Measurements from ENCODE around the gene AKAP5.

AKAP5 gene

GRCh38 chr14:64509036-64509435 is 43.7 kb downstream of the AKAP5 start:
- no peak overlapping the region for H2AFZ ChIP-seq (ENCODE audit: insufficient read depth, low read length, poor library complexity)
- H2BK5ac ChIP-seq (ENCODE audit: low read depth, low read length, poor library complexity), result no peak overlapping the region
- peak overlapping the region; percentile 20 for H3K4me2 ChIP-seq (ENCODE audit: low read length)
- no peak overlapping the region for H3K4me3 ChIP-seq (ENCODE audit: low read depth, low read length)
- peaks cover 32% of the 10 kb centered on the region for H3K79me2 ChIP-seq (ENCODE audit: control insufficient read depth, insufficient read depth, low read length, poor library complexity)
- H3K27me3 ChIP-seq (ENCODE audit: insufficient read depth, low read length), result no peaks in the 10 kb centered on the region
- no CpG with 5 or more reads among the region's 8 CpGs for WGBS (ENCODE audit: extremely low coverage, insufficient coverage, insufficient read length)
- H4K12ac ChIP-seq (ENCODE audit: low read depth, low read length), result no peak overlapping the region
- H3K36me3 ChIP-seq (ENCODE audit: control insufficient read depth in 1 of 2, insufficient read depth in 2 of 2, low read length in 2 of 2), result peaks cover 0 to 4% of the 10 kb centered on the region in 2 experiments
- H4K8ac ChIP-seq (ENCODE audit: low read depth, low read length), result peak overlapping the region; percentile 29
- H3K4me1 ChIP-seq (ENCODE audit: control insufficient read depth in 1 of 2, insufficient read depth in 2 of 2, low read length in 2 of 2), result peaks cover 6 to 9% of the 10 kb centered on the region in 2 experiments
- no peak overlapping the region for H3K23ac ChIP-seq (ENCODE audit: low read length)
- H3K9me3 ChIP-seq (ENCODE audit: insufficient read depth, low read depth, low read length), result no peaks in the 10 kb centered on the region
- H3K18ac ChIP-seq (ENCODE audit: low read length), result peak overlapping the region; percentile 57
- peak overlapping the region; percentile 25 for H3K14ac ChIP-seq (ENCODE audit: low read length)
- H2AK5ac ChIP-seq (ENCODE audit: low read length), result peak overlapping the region; percentile 23
- H3K4ac ChIP-seq (ENCODE audit: low read depth, low read length), result peak overlapping the region; percentile 74
- peak; percentile 15 to 59 for DNase-seq
- no peak overlapping the region for H3K9ac ChIP-seq (ENCODE audit: low read length)
- peak overlapping the region; percentile 46 for H2BK120ac ChIP-seq (ENCODE audit: insufficient read depth, low read length, poor library complexity)
- peaks cover 18% of the 10 kb centered on the region for H3K79me1 ChIP-seq (ENCODE audit: low read length)
- H2BK12ac ChIP-seq (ENCODE audit: low read length), result no peak overlapping the region
- no peak overlapping the region for H4K91ac ChIP-seq (ENCODE audit: low read depth, low read length)
- H3K27ac ChIP-seq (ENCODE audit: low read depth, low read length), result peak overlapping the region; percentile 10

- Histone ChIP-seq H2AFZ (ENCODE audit: insufficient read depth, low read length, poor library complexity) (no peak overlapping the region), H3K18ac (ENCODE audit: low read length) (no peak overlapping the region), H2BK12ac (ENCODE audit: low read length) (no peak overlapping the region), H3K9ac (ENCODE audit: low read length) (no peak overlapping the region), H3K36me3 (ENCODE audit: control insufficient read depth in 1 of 2, insufficient read depth in 2 of 2, low read length in 2 of 2) (peaks cover 0 to 4% of the 10 kb centered on the region in 2 experiments), H3K27me3 (ENCODE audit: insufficient read depth, low read length) (no peaks in the 10 kb centered on the region), H3K9me3 (ENCODE audit: insufficient read depth, low read depth, low read length) (no peaks in the 10 kb centered on the region), H2BK5ac (ENCODE audit: low read depth, low read length, poor library complexity) (no peak overlapping the region), H4K12ac (ENCODE audit: low read depth, low read length) (no peak overlapping the region), H3K14ac (ENCODE audit: low read length) (no peak overlapping the region), H3K4me1 (ENCODE audit: control insufficient read depth in 1 of 2, insufficient read depth in 2 of 2, low read length in 2 of 2) (peaks cover 6 to 9% of the 10 kb centered on the region in 2 experiments), H2BK120ac (ENCODE audit: insufficient read depth, low read length, poor library complexity) (no peak overlapping the region), H3K79me1 (ENCODE audit: low read length) (peaks cover 2% of the 10 kb centered on the region), H3K4ac (ENCODE audit: low read depth, low read length) (peak overlapping the region; percentile 98), H3K4me3 (ENCODE audit: low read depth, low read length) (no peak overlapping the region), H3K4me2 (ENCODE audit: low read length) (no peak overlapping the region), H3K79me2 (ENCODE audit: control insufficient read depth, insufficient read depth, low read length, poor library complexity) (peaks cover 20% of the 10 kb centered on the region), H2AK5ac (ENCODE audit: low read length) (no peak overlapping the region), H3K23ac (ENCODE audit: low read length) (no peak overlapping the region), H4K8ac (ENCODE audit: low read depth, low read length) (no peak overlapping the region), H4K91ac (ENCODE audit: low read depth, low read length) (no peak overlapping the region), H3K27ac (ENCODE audit: low read depth, low read length) (no peak overlapping the region)
- WGBS (ENCODE audit: extremely low coverage, insufficient coverage, insufficient read length), result no CpG with 5 or more reads among the region's 4 CpGs
- DNase-seq, result peak; percentile 63 to 89
These were observed 45.7 kb downstream of the AKAP5 start for GRCh38 chr14:64510825-64511671.

- Histone ChIP-seq H2AK5ac (ENCODE audit: low read length) (no peak overlapping the region), H3K9me3 (ENCODE audit: insufficient read depth, low read depth, low read length) (no peaks in the 10 kb centered on the region), H2BK120ac (ENCODE audit: insufficient read depth, low read length, poor library complexity) (no peak overlapping the region), H3K79me2 (ENCODE audit: control insufficient read depth, insufficient read depth, low read length, poor library complexity) (peaks cover 21% of the 10 kb centered on the region), H3K14ac (ENCODE audit: low read length) (no peak overlapping the region), H4K8ac (ENCODE audit: low read depth, low read length) (no peak overlapping the region), H3K27ac (ENCODE audit: low read depth, low read length) (no peak overlapping the region), H3K27me3 (ENCODE audit: insufficient read depth, low read length) (no peaks in the 10 kb centered on the region), H3K18ac (ENCODE audit: low read length) (no peak overlapping the region), H3K4me3 (ENCODE audit: low read depth, low read length) (no peak overlapping the region), H4K12ac (ENCODE audit: low read depth, low read length) (no peak overlapping the region), H3K9ac (ENCODE audit: low read length) (no peak overlapping the region), H4K91ac (ENCODE audit: low read depth, low read length) (no peak overlapping the region), H2AFZ (ENCODE audit: insufficient read depth, low read length, poor library complexity) (no peak overlapping the region), H3K4ac (ENCODE audit: low read depth, low read length) (no peak overlapping the region), H3K79me1 (ENCODE audit: low read length) (peaks cover 2% of the 10 kb centered on the region), H2BK12ac (ENCODE audit: low read length) (no peak overlapping the region), H3K4me2 (ENCODE audit: low read length) (no peak overlapping the region), H3K23ac (ENCODE audit: low read length) (no peak overlapping the region), H3K36me3 (ENCODE audit: control insufficient read depth in 1 of 2, insufficient read depth in 2 of 2, low read length in 2 of 2) (peaks cover 0 to 4% of the 10 kb centered on the region in 2 experiments), H2BK5ac (ENCODE audit: low read depth, low read length, poor library complexity) (no peak overlapping the region), H3K4me1 (ENCODE audit: control insufficient read depth in 1 of 2, insufficient read depth in 2 of 2, low read length in 2 of 2) (peaks cover 4 to 5% of the 10 kb centered on the region in 2 experiments)
- WGBS (ENCODE audit: extremely low coverage, insufficient coverage, insufficient read length), result 100% methylated on average over 1 of the region's 2 CpGs
- DNase-seq, result no peak
These were observed 48.0 kb downstream of the AKAP5 start for GRCh38 chr14:64513271-64513670.

GRCh38 chr14:64515053-64515452 is 49.8 kb downstream of the AKAP5 start:
- no peak overlapping the region for H3K4me3 ChIP-seq (ENCODE audit: low read depth, low read length)
- no peak overlapping the region for H3K4ac ChIP-seq (ENCODE audit: low read depth, low read length)
- H3K4me2 ChIP-seq (ENCODE audit: low read length), result no peak overlapping the region
- no peak overlapping the region for H3K27ac ChIP-seq (ENCODE audit: low read depth, low read length)
- H3K79me1 ChIP-seq (ENCODE audit: low read length), result no peaks in the 10 kb centered on the region
- no peak overlapping the region for H3K23ac ChIP-seq (ENCODE audit: low read length)
- no peak overlapping the region for H3K9ac ChIP-seq (ENCODE audit: low read length)
- H2AFZ ChIP-seq (ENCODE audit: insufficient read depth, low read length, poor library complexity), result no peak overlapping the region
- no peak overlapping the region for H2BK12ac ChIP-seq (ENCODE audit: low read length)
- H3K36me3 ChIP-seq (ENCODE audit: control insufficient read depth in 1 of 2, insufficient read depth in 2 of 2, low read length in 2 of 2), result peaks cover 2 to 4% of the 10 kb centered on the region in 2 experiments
- no peak overlapping the region for H4K91ac ChIP-seq (ENCODE audit: low read depth, low read length)
- no peak overlapping the region for H3K18ac ChIP-seq (ENCODE audit: low read length)
- no peak overlapping the region for H3K14ac ChIP-seq (ENCODE audit: low read length)
- no peaks in the 10 kb centered on the region for H3K27me3 ChIP-seq (ENCODE audit: insufficient read depth, low read length)
- no peak overlapping the region for H2AK5ac ChIP-seq (ENCODE audit: low read length)
- H2BK5ac ChIP-seq (ENCODE audit: low read depth, low read length, poor library complexity), result no peak overlapping the region
- H4K8ac ChIP-seq (ENCODE audit: low read depth, low read length), result no peak overlapping the region
- no peak overlapping the region for H4K12ac ChIP-seq (ENCODE audit: low read depth, low read length)
- H3K79me2 ChIP-seq (ENCODE audit: control insufficient read depth, insufficient read depth, low read length, poor library complexity), result peaks cover 18% of the 10 kb centered on the region
- WGBS (ENCODE audit: extremely low coverage, insufficient coverage, insufficient read length), result no CpG with 5 or more reads among the region's 1 CpG
- no peak for DNase-seq
- H3K9me3 ChIP-seq (ENCODE audit: insufficient read depth, low read depth, low read length), result no peaks in the 10 kb centered on the region
- H3K4me1 ChIP-seq (ENCODE audit: control insufficient read depth in 1 of 2, insufficient read depth in 2 of 2, low read length in 2 of 2), result no peaks in the 10 kb centered on the region
- no peak overlapping the region for H2BK120ac ChIP-seq (ENCODE audit: insufficient read depth, low read length, poor library complexity)

All from trophoblast cell (in vitro differentiated cells and primary cell).